Panc1 (cell line): ENCODE data around the gene MAN2B1. TPM values are rescaled to one million over a fixed set of nuclear protein-coding genes. Genes with fewer than 3 reads are reported as not detected.
A peak's percentile ranks its signal among the peaks of the same experiment; 100 is the strongest.
"Not testable (repeated sequence)": the region's sequence is repeated elsewhere in the genome, so short reads cannot be mapped to it uniquely, and the experiment has no call there.

Source experiments
- ATAC-seq: fragments of 200-7000 bp; cut with Tn5 transposase; 2 replicates; pipeline ENCODE4 v1.9.1; 2020; ENCODE audit warnings: mild to moderate bottlenecking, moderate library complexity
- BruUV-seq: library from RNA; stranded (reverse); fragments of 400-500 nt; replicated peaks from 2 replicates; lab custom pipeline; 2021; lab: Mats Ljungman, UMichigan
- CTCF ChIA-PET: fragments of 300-600 bp; sonication (Branson Sonifier 250); formaldehyde crosslinking; loops from one replicate; lab custom pipeline; 2022; ENCODE audit warnings: antibody characterized with exemption; lab: Charles Lee
- POLR2A ChIA-PET: fragments of 300-600 bp; sonication (Branson Sonifier 250); formaldehyde crosslinking; loops from one replicate; lab custom pipeline; 2022; ENCODE audit warnings: antibody characterized with exemption; lab: Charles Lee
- DNase-seq: peaks from one replicate; pipeline ENCODE4 v3.0.0-alpha.2; 2010; ENCODE audit warnings: low read depth, low spot score
- H3K27ac ChIP-seq: 2 replicates; pipeline ENCODE4 v1.5.1; 2011; ENCODE audit warnings: mild to moderate bottlenecking, low read length, inconsistent platforms
- H3K27me3 ChIP-seq: fragments of 200-500 bp; sonication (Bioruptor generic); 2 replicates; pipeline ENCODE4 v1.6.0; 2014; ENCODE audit warnings: low read length, inconsistent platforms; ENCODE audit not compliant: control insufficient read depth, insufficient read depth
- H3K36me3 ChIP-seq: fragments of 200-500 bp; sonication (Bioruptor generic); 2 replicates; pipeline ENCODE4 v1.5.1; 2014; ENCODE audit warnings: inconsistent platforms, mild to moderate bottlenecking, low read length, moderate library complexity; ENCODE audit not compliant: control insufficient read depth, insufficient read depth
- H3K4me1 ChIP-seq: 2 replicates; pipeline ENCODE4 v1.5.1; 2011; ENCODE audit warnings: inconsistent platforms, mild to moderate bottlenecking, low read length, moderate library complexity; ENCODE audit not compliant: control insufficient read depth, insufficient read depth
- H3K4me3 ChIP-seq, 2 experiments: 2 replicates each; pipeline ENCODE4 v1.5.1; 2011 to 2012; ENCODE audit warnings: low read depth in 2 of 2, low read length in 2 of 2, mild to moderate bottlenecking in 2 of 2, inconsistent platforms in 1 of 2, moderate library complexity in 1 of 2
- H3K9me3 ChIP-seq: fragments of 200-500 bp; sonication (Bioruptor generic); 2 replicates; pipeline ENCODE4 v1.5.1; 2014; ENCODE audit warnings: low read depth, mild to moderate bottlenecking, inconsistent platforms, low read length, moderate library complexity; ENCODE audit not compliant: control insufficient read depth, insufficient read depth
- CTCF ChIP-seq: fragments of 450-650 bp; IDR thresholded peaks from 2 replicates; pipeline ENCODE4 v1.5.1; 2017; ENCODE audit warnings: mild to moderate bottlenecking
- POLR2AphosphoS5 ChIP-seq: IDR thresholded peaks from 2 replicates; pipeline ENCODE4 v1.6.1; 2012; ENCODE audit warnings: mild to moderate bottlenecking, low read depth, low read length, moderate library complexity
- REST ChIP-seq, 2 experiments: IDR thresholded peaks; 2 replicates each; pipeline ENCODE4 v1.6.1; 2011 to 2012; ENCODE audit warnings: low read depth in 2 of 2, control low read depth in 1 of 2, low read length in 1 of 2, mild to moderate bottlenecking in 1 of 2, moderate library complexity in 1 of 2; ENCODE audit not compliant: insufficient read depth in 1 of 2
- SIN3A ChIP-seq: IDR thresholded peaks from 2 replicates; pipeline ENCODE4 v1.6.1; 2012; ENCODE audit warnings: low read depth, mild to moderate bottlenecking, low read length, moderate library complexity, borderline replicate concordance; ENCODE audit not compliant: insufficient read depth
- TCF7L2 ChIP-seq: IDR thresholded peaks from 2 replicates; pipeline ENCODE4 v1.6.1; 2011; ENCODE audit warnings: mild to moderate bottlenecking, low read depth, low read length, inconsistent platforms
- in situ Hi-C: cut with HindIII; loops from 2 replicates; pipeline ENCODE4 v1.10.0; 2016; ENCODE audit warnings: low sequenced_read_pairs, low pct_unique_long_range_greater_than_20kb
- intact Hi-C: fragments of 100-400 bp; cut with micrococcal nuclease; formaldehyde crosslinking; loops from one replicate; pipeline ENCODE4 v1.10.0; 2022; ENCODE audit not compliant: unreplicated experiment
- total RNA-seq: library from RNA; stranded (reverse); gene quantifications from one replicate; pipeline ENCODE4 v1.2.1, GENCODE V29; 2021; ENCODE audit not compliant: unreplicated experiment

Gene MAN2B1
- total RNA-seq, 1 experiment from 2014 or later, result 43.0 TPM

GRCh38 chr19:12681074-12681987 lies 14.8 kb upstream of the MAN2B1 start, which contains the start of gene DHPS:
Gene DHPS, minus strand, starts transcription at chr19:12681880. Its CDS starts 114 bp downstream, at chr19:12681766.
- TF ChIP-seq SIN3A, result no peak
- no peak for TF ChIP-seq CTCF
- TF ChIP-seq TCF7L2, result no peak
- peak; percentile 80 for TF ChIP-seq POLR2AphosphoS5
- ATAC-seq (peak; percentile 89), DNase-seq (peak; percentile 79)
- peak within 1 kb of the TSS; percentile 57 to 72 for H3K4me3 ChIP-seq
- H3K9me3 ChIP-seq, result no peaks in the 10 kb centered on the region
- BruUV-seq, result TSS peak; percentile 94
- ChIA-PET CTCF (interaction anchor here (1.1 kb wide), 1 partner anchor 166 kb away, joined by 3 read pairs; no protein-coding TSS in a partner anchor), POLR2A (interaction anchor here (0.7 to 1.0 kb wide), 2 partner anchors 15 to 113 kb away, joined by 9 to 23 read pairs; partner anchors contain the start of gene FBXW9)
- no peaks in the 10 kb centered on the region for H3K4me1 ChIP-seq
- no peaks in the 10 kb centered on the region for H3K27me3 ChIP-seq
- H3K36me3 ChIP-seq, result 0 out of 2 replicates have a peak, but pooled peaks cover 4% of the 10 kb centered on the region
- intact Hi-C loops, result no loop called here
- in situ Hi-C loops, result no loop called here
- H3K27ac ChIP-seq, result peak within 1 kb of the TSS; percentile 88

DNA sequence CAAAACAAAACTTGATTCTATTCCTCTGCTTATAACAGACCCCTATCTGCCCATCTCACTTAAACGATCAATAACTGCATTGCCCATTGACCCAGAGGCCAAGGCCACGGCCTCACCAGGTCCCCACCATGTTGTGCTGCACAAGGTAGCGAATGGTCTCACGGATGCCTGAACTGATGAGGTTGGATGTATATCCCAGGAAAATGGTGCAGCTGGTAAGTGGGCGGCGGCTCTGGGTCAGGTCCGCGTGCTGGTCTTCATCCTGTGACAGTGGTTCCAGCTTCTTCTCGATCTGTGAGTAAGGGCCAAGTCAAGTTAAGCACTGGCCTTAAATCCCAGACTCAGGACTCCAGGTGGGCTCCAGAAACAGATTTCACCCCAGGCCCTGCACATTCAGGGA lies 13.5 kb upstream of the MAN2B1 start:
- ChIA-PET POLR2A (no interaction called here), CTCF (no interaction called here)
- Histone ChIP-seq H3K27me3 (no peaks in the 10 kb centered on the region), H3K4me3 (0 out of 4 replicates have a peak overlapping the region, but pooled peaks of 1 of the 2 experiments have one; percentile 1), H3K27ac (no peak overlapping the region), H3K36me3 (peaks cover 4% of the 10 kb centered on the region; the same call in 1 of the 2 replicates), H3K9me3 (no peaks in the 10 kb centered on the region), H3K4me1 (no peaks in the 10 kb centered on the region)
- no peak for DNase-seq
- intact Hi-C loops (no loop called here), in situ Hi-C loops (no loop called here)
- no peak for TF ChIP-seq CTCF
- no peak for TF ChIP-seq TCF7L2
- TF ChIP-seq REST (IDR thresholded peaks at IDR 0.05; ENCODE audit: insufficient read depth in 1 of 2, low read depth in 2 of 2, low read length in 1 of 2), result no peak
- no peak for TF ChIP-seq SIN3A
- no peak for TF ChIP-seq POLR2AphosphoS5
- no peak for ATAC-seq
- BruUV-seq, result no TSS peak

DNA sequence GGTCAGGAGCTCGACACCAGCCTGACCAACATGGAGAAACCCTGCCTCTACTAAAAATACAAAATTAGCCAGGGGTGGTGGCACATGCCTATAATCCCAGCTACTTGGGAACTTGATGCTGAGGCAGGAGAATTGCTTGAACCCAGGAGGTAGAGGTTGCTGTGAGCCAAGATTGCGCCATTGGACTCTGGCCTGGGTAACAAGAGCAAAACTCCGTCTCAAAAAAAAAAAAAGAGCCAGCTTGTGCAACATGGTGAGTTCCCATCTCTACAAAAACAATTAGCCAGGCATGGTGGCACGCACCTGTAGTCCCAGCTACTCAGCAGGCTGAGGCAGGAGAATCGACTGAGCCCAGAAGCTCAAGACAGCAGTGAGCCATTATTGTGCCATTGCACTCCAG lies 11.5 kb upstream of the MAN2B1 start:
- H3K27ac ChIP-seq, POLR2A ChIA-PET, H3K4me1 ChIP-seq, H3K9me3 ChIP-seq, in situ Hi-C loops, H3K27me3 ChIP-seq, H3K4me3 ChIP-seq, H3K36me3 ChIP-seq, BruUV-seq, ATAC-seq, DNase-seq: not testable (repeated sequence)
- intact Hi-C loops, result loop anchor here (10.0 kb wide), 1 partner anchor 113 kb away; no protein-coding TSS in a partner anchor
- CTCF ChIA-PET, result interaction anchor here (0.6 kb wide), 2 partner anchors 36 to 44 kb away, joined by 3 to 4 read pairs; no protein-coding TSS in a partner anchor
